Fibroblast of pulmonary artery (primary cell): ENCODE results near the gene ZNF688.

Source experiments
- DNase-seq: peaks from one replicate; pipeline ENCODE4 v3.0.0-alpha.2; 2010; ENCODE audit warnings: low read depth
- H3K4me3 ChIP-seq: replicated peaks from 2 replicates; pipeline ENCODE4 v1.5.1; 2011; ENCODE audit warnings: low read depth, mild to moderate bottlenecking, control low read depth, low read length, moderate library complexity
- CTCF ChIP-seq: IDR thresholded peaks from 2 replicates; pipeline ENCODE4 v1.5.1; 2011; ENCODE audit warnings: mild to moderate bottlenecking, control low read depth, low read length, inconsistent platforms; ENCODE audit errors: missing control alignments

The ZNF688 gene

GRCh38 chr16:30556125-30556473 is 15.4 kb downstream of the ZNF688 start:
- no peak for TF ChIP-seq CTCF
- DNase-seq: no peak
- H3K4me3 ChIP-seq: no peak overlapping the region

GRCh38 chr16:30555315-30556124 is 16.0 kb downstream of the ZNF688 start:
- no peak for DNase-seq
- no peak overlapping the region for H3K4me3 ChIP-seq
- no peak for TF ChIP-seq CTCF

GRCh38 chr16:30554557-30555314 is 16.8 kb downstream of the ZNF688 start:
- no peak for DNase-seq
- no peak overlapping the region for H3K4me3 ChIP-seq
- TF ChIP-seq CTCF: no peak

GRCh38 chr16:30553393-30553899 is 18.1 kb downstream of the ZNF688 start:
- DNase-seq: no peak
- no peak for TF ChIP-seq CTCF
- no peak overlapping the region for H3K4me3 ChIP-seq

- no peak for TF ChIP-seq CTCF
- no peak overlapping the region for H3K4me3 ChIP-seq
- no peak for DNase-seq
Observed at GRCh38 chr16:30552956-30553355, 18.6 kb downstream of the ZNF688 start.

GRCh38 chr16:30551781-30552180 is 19.7 kb downstream of the ZNF688 start:
- H3K4me3 ChIP-seq: no peak overlapping the region
- TF ChIP-seq CTCF: no peak
- DNase-seq: no peak
